Brain microvascular endothelial cell (primary cell): ENCODE data around the gene PLD1.
"Not testable (repeated sequence)": the region's sequence is repeated elsewhere in the genome, so short reads cannot be mapped to it uniquely, and the experiment has no call there.

Experiments used
- DNase-seq: peaks from one replicate; pipeline ENCODE4 v3.0.0-alpha.2; 2020
- H3K27ac ChIP-seq: fragments of 250-450 bp; sonication (Bioruptor Pico); 2 replicates; pipeline ENCODE4 v1.5.1; 2020; ENCODE audit warnings: mild to moderate bottlenecking, moderate library complexity
- H3K27me3 ChIP-seq: fragments of 250-450 bp; sonication (Bioruptor Pico); replicated peaks from 2 replicates; pipeline ENCODE4 v1.5.1; 2020; ENCODE audit warnings: mild to moderate bottlenecking
- H3K36me3 ChIP-seq: fragments of 250-450 bp; sonication (Bioruptor Pico); replicated peaks from 2 replicates; pipeline ENCODE4 v1.5.1; 2020; ENCODE audit warnings: mild to moderate bottlenecking
- H3K4me3 ChIP-seq: 2 replicates; pipeline ENCODE4 v1.5.1; 2011; ENCODE audit warnings: low read depth, mild to moderate bottlenecking, control low read depth, low read length, moderate library complexity
- in situ Hi-C: cut with HindIII; loops from 2 replicates; pipeline ENCODE4 v1.10.0; 2017; ENCODE audit warnings: low sequenced_read_pairs, low pct_ligation_motif_present
- TF ChIP-seq, protein P1 (sequence below): IDR thresholded peaks from 2 replicates; pipeline ENCODE4 v1.5.1; 2011; ENCODE audit warnings: low read depth, mild to moderate bottlenecking, moderate library complexity, low read length, control low read depth, inconsistent platforms; ENCODE audit errors: missing control alignments

The PLD1 gene

GRCh38 chr3:171748064-171748924 lies 62.0 kb downstream of the PLD1 start:
- Histone ChIP-seq H3K4me3 (no peak overlapping the region), H3K27ac (peak overlapping the region; percentile 24), H3K27me3 (no peaks in the 10 kb centered on the region), H3K36me3 (no peaks in the 10 kb centered on the region)
- TF ChIP-seq, protein P1, sequence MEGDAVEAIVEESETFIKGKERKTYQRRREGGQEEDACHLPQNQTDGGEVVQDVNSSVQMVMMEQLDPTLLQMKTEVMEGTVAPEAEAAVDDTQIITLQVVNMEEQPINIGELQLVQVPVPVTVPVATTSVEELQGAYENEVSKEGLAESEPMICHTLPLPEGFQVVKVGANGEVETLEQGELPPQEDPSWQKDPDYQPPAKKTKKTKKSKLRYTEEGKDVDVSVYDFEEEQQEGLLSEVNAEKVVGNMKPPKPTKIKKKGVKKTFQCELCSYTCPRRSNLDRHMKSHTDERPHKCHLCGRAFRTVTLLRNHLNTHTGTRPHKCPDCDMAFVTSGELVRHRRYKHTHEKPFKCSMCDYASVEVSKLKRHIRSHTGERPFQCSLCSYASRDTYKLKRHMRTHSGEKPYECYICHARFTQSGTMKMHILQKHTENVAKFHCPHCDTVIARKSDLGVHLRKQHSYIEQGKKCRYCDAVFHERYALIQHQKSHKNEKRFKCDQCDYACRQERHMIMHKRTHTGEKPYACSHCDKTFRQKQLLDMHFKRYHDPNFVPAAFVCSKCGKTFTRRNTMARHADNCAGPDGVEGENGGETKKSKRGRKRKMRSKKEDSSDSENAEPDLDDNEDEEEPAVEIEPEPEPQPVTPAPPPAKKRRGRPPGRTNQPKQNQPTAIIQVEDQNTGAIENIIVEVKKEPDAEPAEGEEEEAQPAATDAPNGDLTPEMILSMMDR, result no peak
- peak; percentile 11 for DNase-seq
- in situ Hi-C loops, result no loop called here

- H3K36me3 ChIP-seq, result no peaks in the 10 kb centered on the region
- H3K4me3 ChIP-seq, result no peak overlapping the region
- in situ Hi-C loops, result no loop called here
- TF ChIP-seq, protein P1, result no peak
- no peak for DNase-seq
- no peak overlapping the region for H3K27ac ChIP-seq
- H3K27me3 ChIP-seq, result no peaks in the 10 kb centered on the region
These were observed 62.9 kb downstream of the PLD1 start for GRCh38 chr3:171747223-171747920.

GRCh38 chr3:171746320-171747222 lies 63.7 kb downstream of the PLD1 start:
- not testable (repeated sequence) for DNase-seq

DNA sequence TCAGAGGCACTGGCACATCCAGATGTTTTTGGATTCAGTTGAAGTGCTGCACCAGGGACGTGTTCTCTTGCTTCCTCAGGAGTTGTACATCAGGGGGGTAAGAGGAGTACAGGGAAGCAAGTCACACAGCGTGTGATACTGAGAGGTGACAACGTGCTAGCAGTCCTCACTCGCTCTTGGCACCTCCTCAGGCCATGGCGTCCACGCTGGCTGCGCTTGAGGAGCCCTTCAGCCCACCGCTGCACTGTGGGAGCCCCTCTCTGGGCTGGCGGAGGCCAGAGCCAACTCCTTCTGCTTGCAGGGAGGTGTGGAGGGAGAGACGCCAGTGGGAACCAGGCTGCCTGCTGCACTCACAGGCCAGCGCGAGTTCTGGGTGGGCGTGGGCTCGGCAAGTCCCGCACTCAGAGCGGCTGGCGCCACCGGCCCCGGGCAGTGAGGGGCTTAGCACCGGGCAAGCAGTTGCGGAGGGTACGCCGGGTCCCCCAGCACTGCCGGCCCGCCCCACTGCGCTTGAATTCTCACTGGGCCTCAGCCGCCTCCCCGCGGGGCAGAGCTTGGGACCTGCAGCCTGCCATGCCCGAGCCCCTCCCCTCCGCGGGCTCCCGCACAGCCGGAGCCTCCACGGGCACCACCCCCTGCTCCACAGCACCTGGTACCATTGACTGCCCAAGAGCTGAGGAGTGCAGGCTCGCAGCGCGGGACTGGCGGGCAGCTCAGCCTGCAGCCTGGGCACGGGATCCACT lies 64.5 kb downstream of the PLD1 start:
- Histone ChIP-seq H3K27me3 (no peaks in the 10 kb centered on the region), H3K36me3 (no peaks in the 10 kb centered on the region), H3K27ac (no peak overlapping the region), H3K4me3 (no peak overlapping the region)
- in situ Hi-C loops, result no loop called here
- DNase-seq, result no peak
- TF ChIP-seq, protein P1, result no peak

More at GRCh38 chr3:171746320-171747222, 63.7 kb downstream of the PLD1 start:
- H3K27ac ChIP-seq, H3K4me3 ChIP-seq, H3K27me3 ChIP-seq, in situ Hi-C loops, H3K36me3 ChIP-seq: not testable (repeated sequence)

- TF ChIP-seq, protein P1, result no peak
- in situ Hi-C loops, result no loop called here
- no peak overlapping the region for H3K27ac ChIP-seq
- no peak for DNase-seq
- no peaks in the 10 kb centered on the region for H3K27me3 ChIP-seq
- no peaks in the 10 kb centered on the region for H3K36me3 ChIP-seq
- H3K4me3 ChIP-seq, result no peak overlapping the region
These were observed 66.0 kb downstream of the PLD1 start for GRCh38 chr3:171744158-171744741.
